ENCODE results near the gene SYNE2.

- TF ChIP-seq POLR2AphosphoS5 (IDR thresholded peaks at IDR 0.05; ENCODE audit: low read depth, low read length): no peak
- no peak for TF ChIP-seq CTCF (IDR thresholded peaks at IDR 0.05)
- no peak for TF ChIP-seq REST (IDR thresholded peaks at IDR 0.05; ENCODE audit: insufficient read depth in 1 of 2, low read depth in 2 of 2, low read length in 1 of 2)
These were observed 121.4 kb downstream of the SYNE2 start for GRCh38 chr14:63974176-63974575.

Measured in Panc1 (cell line).